ENCODE data around the gene SORCS2.

- TF ChIP-seq, protein P1, sequence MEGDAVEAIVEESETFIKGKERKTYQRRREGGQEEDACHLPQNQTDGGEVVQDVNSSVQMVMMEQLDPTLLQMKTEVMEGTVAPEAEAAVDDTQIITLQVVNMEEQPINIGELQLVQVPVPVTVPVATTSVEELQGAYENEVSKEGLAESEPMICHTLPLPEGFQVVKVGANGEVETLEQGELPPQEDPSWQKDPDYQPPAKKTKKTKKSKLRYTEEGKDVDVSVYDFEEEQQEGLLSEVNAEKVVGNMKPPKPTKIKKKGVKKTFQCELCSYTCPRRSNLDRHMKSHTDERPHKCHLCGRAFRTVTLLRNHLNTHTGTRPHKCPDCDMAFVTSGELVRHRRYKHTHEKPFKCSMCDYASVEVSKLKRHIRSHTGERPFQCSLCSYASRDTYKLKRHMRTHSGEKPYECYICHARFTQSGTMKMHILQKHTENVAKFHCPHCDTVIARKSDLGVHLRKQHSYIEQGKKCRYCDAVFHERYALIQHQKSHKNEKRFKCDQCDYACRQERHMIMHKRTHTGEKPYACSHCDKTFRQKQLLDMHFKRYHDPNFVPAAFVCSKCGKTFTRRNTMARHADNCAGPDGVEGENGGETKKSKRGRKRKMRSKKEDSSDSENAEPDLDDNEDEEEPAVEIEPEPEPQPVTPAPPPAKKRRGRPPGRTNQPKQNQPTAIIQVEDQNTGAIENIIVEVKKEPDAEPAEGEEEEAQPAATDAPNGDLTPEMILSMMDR (conservative IDR thresholded peaks at IDR 0.05; ENCODE audit: low read length) = no peak
- no peak for TF ChIP-seq EZH2phosphoT487 (IDR thresholded peaks at IDR 0.05; ENCODE audit: borderline replicate concordance, low read depth, low read length)
These were observed 398.6 kb downstream of the SORCS2 start for GRCh38 chr4:7590899-7591298.

All from OCI-LY7 (cell line).